Endothelial cell of umbilical vein (primary cell): ENCODE measurements around the gene EEFSEC. TPM values are rescaled to one million over a fixed set of nuclear protein-coding genes. Genes with fewer than 3 reads are reported as not detected.

Experiments used
- BruUV-seq: library from RNA; stranded (reverse); fragments of 400-500 nt; replicated peaks from 2 replicates; lab custom pipeline; 2021; lab: Mats Ljungman, UMichigan
- CTCF ChIA-PET: fragments of 300-600, 350-600 bp; sonication (Branson Sonifier 250); formaldehyde crosslinking; loops from one replicate; lab custom pipeline; 2021; ENCODE audit warnings: antibody characterized with exemption, inconsistent platforms; lab: Charles Lee
- POLR2A ChIA-PET: fragments of 300-600, 350-600 bp; sonication (Branson Sonifier 250); formaldehyde crosslinking; loops from one replicate; lab custom pipeline; 2021; ENCODE audit warnings: antibody characterized with exemption, inconsistent platforms; lab: Charles Lee
- DNase-seq: peaks from one replicate; pipeline ENCODE4 v3.0.0-alpha.2; 2011; ENCODE audit warnings: low read depth, low spot score
- FAIRE-seq: peaks from 2 replicates; lab custom pipeline; 2011; peaks lifted over from hg19 to GRCh38; lab: Jason Lieb, UNC
- H2AFZ ChIP-seq: 2 replicates; pipeline ENCODE4 v1.6.0; 2012; ENCODE audit warnings: low read depth, low read length, control low read depth, inconsistent platforms
- H3K27ac ChIP-seq: 2 replicates; pipeline ENCODE4 v1.5.1; 2011; ENCODE audit warnings: low read depth, mild to moderate bottlenecking, control low read depth, low read length, moderate library complexity; ENCODE audit not compliant: insufficient read depth
- H3K27me3 ChIP-seq, 2 experiments: 2 replicates each; pipeline versions ENCODE4 v1.6.0 to v1.6.1; 2011; ENCODE audit warnings: low read length in 2 of 2, mixed read lengths in 1 of 2; ENCODE audit not compliant: control insufficient read depth in 2 of 2, insufficient read depth in 2 of 2
- H3K36me3 ChIP-seq, 2 experiments: 2 replicates in 1 of 2; 3 replicates in 1 of 2; pipeline ENCODE4 v1.5.1; 2011; ENCODE audit warnings: low read length in 2 of 2, mild to moderate bottlenecking in 1 of 2, moderate library complexity in 1 of 2; ENCODE audit not compliant: control insufficient read depth in 2 of 2, insufficient read depth in 2 of 2; ENCODE audit errors: extremely low read depth in 1 of 2
- H3K4me1 ChIP-seq: 3 replicates; pipeline ENCODE4 v1.5.1; 2011; ENCODE audit warnings: mild to moderate bottlenecking, low read length; ENCODE audit not compliant: control insufficient read depth, insufficient read depth; ENCODE audit errors: extremely low read depth
- H3K4me2 ChIP-seq: 2 replicates; pipeline ENCODE4 v1.6.1; 2011; ENCODE audit warnings: low read length, control low read depth, mixed read lengths; ENCODE audit not compliant: insufficient read depth
- H3K4me3 ChIP-seq, 3 experiments: fragments of 200-600 bp in 1 of 3; sonication (generic), shearing (Covaris generic) in 1 of 3; replicated peaks in 1 of 3; 2 replicates each; pipeline ENCODE4 v1.5.1; 2011 to 2016; ENCODE audit warnings: control low read depth in 3 of 3, low read length in 3 of 3, mild to moderate bottlenecking in 2 of 3, inconsistent platforms in 1 of 3, low read depth in 1 of 3, moderate library complexity in 1 of 3; ENCODE audit not compliant: insufficient read depth in 1 of 3
- H3K79me2 ChIP-seq: 2 replicates; pipeline ENCODE4 v1.6.0; 2012; ENCODE audit warnings: low read length, inconsistent platforms; ENCODE audit not compliant: control insufficient read depth, insufficient read depth
- H3K9ac ChIP-seq: replicated peaks from 2 replicates; pipeline ENCODE3; 2011; ENCODE audit warnings: low read length, control low read depth; ENCODE audit not compliant: insufficient read depth; ENCODE audit errors: extremely low read depth
- H3K9me1 ChIP-seq: replicated peaks from 3 replicates; pipeline ENCODE4 v1.6.0; 2011; ENCODE audit warnings: mild to moderate bottlenecking, low read length; ENCODE audit not compliant: control insufficient read depth, insufficient read depth; ENCODE audit errors: extremely low read depth
- H3K9me3 ChIP-seq: replicated peaks from 2 replicates; pipeline ENCODE4 v1.5.1; 2012; ENCODE audit warnings: low read length, inconsistent platforms; ENCODE audit not compliant: control insufficient read depth, insufficient read depth
- H4K20me1 ChIP-seq: replicated peaks from 2 replicates; pipeline ENCODE3; 2011; ENCODE audit warnings: mild to moderate bottlenecking, low read length; ENCODE audit not compliant: control insufficient read depth, insufficient read depth; ENCODE audit errors: extremely low read depth
- EZH2 ChIP-seq: IDR thresholded peaks from 2 replicates; pipeline ENCODE4 v1.6.1; 2012; ENCODE audit warnings: borderline replicate concordance, low read depth, mild to moderate bottlenecking, moderate library complexity, low read length, inconsistent platforms; ENCODE audit not compliant: severe bottlenecking
- FOS ChIP-seq: IDR thresholded peaks from 2 replicates; pipeline ENCODE4 v1.6.1; 2011; ENCODE audit warnings: mild to moderate bottlenecking, low read length, moderate library complexity, borderline replicate concordance; ENCODE audit not compliant: insufficient read depth
- GATA2 ChIP-seq: IDR thresholded peaks from 2 replicates; pipeline ENCODE4 v1.7.0; 2011; ENCODE audit warnings: low read depth, mild to moderate bottlenecking, moderate library complexity, mixed read lengths, low read length; ENCODE audit not compliant: insufficient read length, insufficient read depth
- JUN ChIP-seq: IDR thresholded peaks from 2 replicates; pipeline ENCODE4 v1.6.1; 2011; ENCODE audit warnings: borderline replicate concordance, low read depth; ENCODE audit not compliant: insufficient read length, insufficient read depth
- MYC ChIP-seq: IDR thresholded peaks from one replicate; pipeline ENCODE4 v1.6.1; 2011; ENCODE audit warnings: mild to moderate bottlenecking, low read depth, low read length
- POLR2A ChIP-seq: IDR thresholded peaks from 2 replicates; pipeline ENCODE4 v1.6.1; 2012; ENCODE audit warnings: low read depth, mild to moderate bottlenecking, control low read depth, low read length
- POLR2AphosphoS5 ChIP-seq: IDR thresholded peaks from 2 replicates; pipeline ENCODE4 v1.6.1; 2012; ENCODE audit warnings: low read depth, mild to moderate bottlenecking, control low read depth, low read length, moderate library complexity; ENCODE audit not compliant: insufficient read depth
- dilution Hi-C: fragments of 300-500 bp; cut with MboI; formaldehyde crosslinking; loops from one replicate; pipeline ENCODE4 v1.15.0; 2019; ENCODE audit warnings: low sequenced_read_pairs; ENCODE audit not compliant: extremely low pct_ligation_motif_present
- intact Hi-C: fragments of 100-400 bp; cut with micrococcal nuclease; formaldehyde crosslinking; loops from one replicate; pipeline ENCODE4 v1.10.0; 2022
- polyA plus RNA-seq, 4 experiments: library from polyadenylated mRNA; depleted of rRNA in 3 of 4; stranded (reverse) in 3 of 4; unstranded in 1 of 4; fragments of >200 nt; gene quantifications; 2 replicates each; pipeline versions ENCODE4 v1.2.1 to v1.2.3, GENCODE V29; 2011 to 2012; ENCODE audit warnings: missing spikeins in 1 of 4
- total RNA-seq: library from RNA; stranded (reverse); gene quantifications from 2 replicates; pipeline ENCODE4 v1.2.3, GENCODE V29; 2021
- TF ChIP-seq, protein P1 (sequence below), 2 donors: IDR thresholded peaks; 1 replicate in 1 of 2; 2 replicates in 1 of 2; pipeline ENCODE4 v1.5.1; 2011; ENCODE audit warnings: low read length in 2 of 2, mild to moderate bottlenecking in 2 of 2, moderate library complexity in 2 of 2, control low read depth in 1 of 2, inconsistent platforms in 1 of 2, low read depth in 1 of 2; ENCODE audit not compliant: insufficient read depth in 1 of 2; ENCODE audit errors: extremely low read depth in 1 of 2
- TF ChIP-seq, protein P2 (sequence below): IDR thresholded peaks from 2 replicates; pipeline ENCODE4 v1.6.1; 2011; ENCODE audit not compliant: insufficient read depth, insufficient read length

Gene EEFSEC
- total and polyA plus RNA-seq, 2 donors (not counting 3 experiments of a cell fraction or from before 2014, with no cell fraction given), result 13.1 to 14.5 TPM

DNA sequence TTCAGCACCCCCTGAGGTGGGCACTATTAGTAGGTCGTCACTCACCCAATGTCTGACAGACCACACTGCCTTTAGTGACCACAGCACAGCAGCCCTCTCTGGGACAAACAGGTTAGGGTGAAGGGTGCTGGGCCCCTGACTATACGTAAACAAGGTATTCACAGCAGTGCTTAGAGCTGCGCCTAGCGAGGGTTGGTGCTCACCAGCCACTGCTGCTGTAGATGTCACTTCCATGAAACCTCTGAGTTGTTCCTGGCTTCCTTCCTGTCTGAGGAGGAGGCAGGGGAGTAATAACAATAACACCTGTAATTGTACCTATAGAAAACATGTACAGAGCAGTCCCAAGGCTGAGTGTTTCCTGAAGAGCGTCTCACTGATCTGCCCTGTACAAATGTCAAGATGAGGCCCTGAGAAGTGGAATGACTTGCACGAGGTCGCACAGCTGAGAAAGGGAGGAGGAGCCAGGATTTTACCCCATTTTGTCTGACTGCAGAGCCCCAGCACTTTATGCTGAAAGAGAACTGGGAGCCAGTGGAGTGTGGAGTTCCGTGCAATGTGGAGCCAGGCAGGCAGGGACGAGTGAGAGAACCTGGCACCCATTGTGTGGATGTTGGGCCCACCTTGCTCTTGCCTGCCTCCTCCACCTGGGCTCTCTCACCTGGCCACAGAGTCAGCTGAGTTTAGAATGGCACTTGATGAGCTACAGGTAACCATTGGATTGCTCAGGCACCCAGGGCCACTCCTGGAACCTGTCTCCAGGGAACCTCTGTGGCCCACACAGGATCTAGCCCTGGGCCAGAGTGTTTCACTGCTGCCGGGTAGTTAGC is 219.6 kb downstream of the EEFSEC start:
- H3K79me2 ChIP-seq, result no peaks in the 10 kb centered on the region
- no peak overlapping the region for H3K27ac ChIP-seq
- intact Hi-C loops, result no loop called here
- dilution Hi-C loops, result no loop called here
- H3K27me3 ChIP-seq, result no peaks in the 10 kb centered on the region
- no peaks in the 10 kb centered on the region for H3K9me3 ChIP-seq
- FAIRE-seq (no peak), DNase-seq (no peak)
- H2AFZ ChIP-seq, result no peak overlapping the region
- CTCF ChIA-PET, result no interaction called here
- POLR2A ChIA-PET, result no interaction called here
- H3K4me1 ChIP-seq, result no peaks in the 10 kb centered on the region
- H3K4me2 ChIP-seq, result no peak overlapping the region
- no peak overlapping the region for H3K4me3 ChIP-seq
- no peaks in the 10 kb centered on the region for H4K20me1 ChIP-seq
- no TSS peak for BruUV-seq
- TF ChIP-seq FOS (no peak), MYC (no peak), POLR2A (no peak), GATA2 (no peak), JUN (no peak), POLR2AphosphoS5 (no peak), EZH2 (no peak)
- TF ChIP-seq, protein P1, sequence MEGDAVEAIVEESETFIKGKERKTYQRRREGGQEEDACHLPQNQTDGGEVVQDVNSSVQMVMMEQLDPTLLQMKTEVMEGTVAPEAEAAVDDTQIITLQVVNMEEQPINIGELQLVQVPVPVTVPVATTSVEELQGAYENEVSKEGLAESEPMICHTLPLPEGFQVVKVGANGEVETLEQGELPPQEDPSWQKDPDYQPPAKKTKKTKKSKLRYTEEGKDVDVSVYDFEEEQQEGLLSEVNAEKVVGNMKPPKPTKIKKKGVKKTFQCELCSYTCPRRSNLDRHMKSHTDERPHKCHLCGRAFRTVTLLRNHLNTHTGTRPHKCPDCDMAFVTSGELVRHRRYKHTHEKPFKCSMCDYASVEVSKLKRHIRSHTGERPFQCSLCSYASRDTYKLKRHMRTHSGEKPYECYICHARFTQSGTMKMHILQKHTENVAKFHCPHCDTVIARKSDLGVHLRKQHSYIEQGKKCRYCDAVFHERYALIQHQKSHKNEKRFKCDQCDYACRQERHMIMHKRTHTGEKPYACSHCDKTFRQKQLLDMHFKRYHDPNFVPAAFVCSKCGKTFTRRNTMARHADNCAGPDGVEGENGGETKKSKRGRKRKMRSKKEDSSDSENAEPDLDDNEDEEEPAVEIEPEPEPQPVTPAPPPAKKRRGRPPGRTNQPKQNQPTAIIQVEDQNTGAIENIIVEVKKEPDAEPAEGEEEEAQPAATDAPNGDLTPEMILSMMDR (IDR thresholded peaks at IDR 0.05; ENCODE audit: extremely low read depth in 1 of 2, insufficient read depth in 1 of 2, low read depth in 1 of 2, low read length in 2 of 2), result no peak
- TF ChIP-seq, protein P2, sequence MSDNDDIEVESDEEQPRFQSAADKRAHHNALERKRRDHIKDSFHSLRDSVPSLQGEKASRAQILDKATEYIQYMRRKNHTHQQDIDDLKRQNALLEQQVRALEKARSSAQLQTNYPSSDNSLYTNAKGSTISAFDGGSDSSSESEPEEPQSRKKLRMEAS, result no peak
- H3K9ac ChIP-seq, result no peak overlapping the region
- no peaks in the 10 kb centered on the region for H3K36me3 ChIP-seq
- no peaks in the 10 kb centered on the region for H3K9me1 ChIP-seq
